OCI-LY7 (cell line): ENCODE results near the gene GPR156. TPM values are rescaled to one million over a fixed set of nuclear protein-coding genes. Genes with fewer than 3 reads are reported as not detected.

ENCODE experiments used
- BruUV-seq: library from RNA; stranded (reverse); fragments of 400-500 nt; replicated peaks from 2 replicates; lab custom pipeline; 2021; lab: Mats Ljungman, UMichigan
- CTCF ChIA-PET: fragments of 300-600 bp; sonication (Branson Sonifier 250); formaldehyde crosslinking; loops from one replicate; lab custom pipeline; 2022; ENCODE audit warnings: antibody characterized with exemption; ENCODE audit not compliant: unreplicated experiment; lab: Charles Lee
- POLR2A ChIA-PET: fragments of 300-600 bp; sonication (Branson Sonifier 250); formaldehyde crosslinking; loops from one replicate; lab custom pipeline; 2022; ENCODE audit warnings: antibody characterized with exemption; lab: Charles Lee
- DNase-seq: peaks from one replicate; pipeline ENCODE4 v3.0.0-alpha.2; 2015; ENCODE audit warnings: low spot score
- H2AFZ ChIP-seq: fragments of 200-600 bp; sonication (generic), shearing (Covaris generic); 2 replicates; pipeline ENCODE4 v1.6.1; 2014; ENCODE audit warnings: mild to moderate bottlenecking, antibody characterized with exemption, low read length, moderate library complexity
- H3K27ac ChIP-seq: fragments of 200-600 bp; sonication (generic); 2 replicates; pipeline ENCODE4 v1.5.1; 2014; ENCODE audit warnings: mixed run types, low read depth, mild to moderate bottlenecking, moderate library complexity, low read length, inconsistent platforms; ENCODE audit not compliant: poor library complexity, severe bottlenecking
- H3K36me3 ChIP-seq: fragments of 200-600 bp; sonication (generic); 2 replicates; pipeline ENCODE4 v1.6.1; 2014; ENCODE audit warnings: mild to moderate bottlenecking, antibody characterized with exemption, low read length, moderate library complexity, mixed read lengths; ENCODE audit not compliant: insufficient read depth
- H3K4me1 ChIP-seq: fragments of 200-600 bp; sonication (generic); 2 replicates; pipeline ENCODE4 v1.5.1; 2014; ENCODE audit warnings: mild to moderate bottlenecking, low read length; ENCODE audit not compliant: insufficient read depth, poor library complexity, severe bottlenecking
- H3K4me2 ChIP-seq: fragments of 200-600 bp; sonication (generic); 2 replicates; pipeline ENCODE4 v1.6.1; 2014; ENCODE audit warnings: mild to moderate bottlenecking, low read length
- H3K4me3 ChIP-seq: fragments of 200-600 bp; sonication (generic); 2 replicates; pipeline ENCODE4 v1.5.1; 2014; ENCODE audit warnings: mild to moderate bottlenecking, low read depth, low read length; ENCODE audit not compliant: poor library complexity, severe bottlenecking
- H3K79me2 ChIP-seq: fragments of 200-600 bp; sonication (generic); 2 replicates; pipeline ENCODE4 v1.6.1; 2016; ENCODE audit warnings: low read depth, mild to moderate bottlenecking, low read length, moderate library complexity, mixed read lengths; ENCODE audit not compliant: insufficient read depth
- H3K9me2 ChIP-seq: fragments of 200-600 bp; sonication (generic); 2 replicates; pipeline ENCODE4 v1.6.1; 2016; ENCODE audit warnings: mild to moderate bottlenecking, low read length, mixed read lengths; ENCODE audit not compliant: insufficient read depth
- H3K9me3 ChIP-seq: fragments of 200-600 bp; sonication (generic); 2 replicates; pipeline ENCODE4 v1.6.1; 2014; ENCODE audit warnings: mild to moderate bottlenecking, mixed run types, low read length, mixed read lengths
- H4K20me1 ChIP-seq: fragments of 200-600 bp; sonication (generic); 2 replicates; pipeline ENCODE4 v1.6.1; 2014; ENCODE audit warnings: mild to moderate bottlenecking, antibody characterized with exemption, low read length, moderate library complexity, mixed read lengths; ENCODE audit not compliant: insufficient read depth
- CTCF ChIP-seq: fragments of 200-600 bp; sonication (generic); conservative IDR thresholded peaks from 2 replicates; pipeline ENCODE4 v1.5.1; 2014; ENCODE audit warnings: mild to moderate bottlenecking, antibody characterized with exemption, low read length, moderate library complexity, mixed read lengths
- EZH2phosphoT487 ChIP-seq: fragments of 200-600 bp; sonication (generic); IDR thresholded peaks from 2 replicates; pipeline ENCODE4 v1.6.1; 2018; ENCODE audit warnings: low read depth, borderline replicate concordance, mild to moderate bottlenecking, mixed run types, antibody characterized with exemption, low read length, moderate library complexity, mixed read lengths
- intact Hi-C: fragments of 100-400 bp; cut with micrococcal nuclease; formaldehyde crosslinking; loops from one replicate; pipeline ENCODE4 v1.10.0; 2022; ENCODE audit not compliant: unreplicated experiment
- total RNA-seq, 2 experiments: library from RNA; depleted of rRNA in 1 of 2; stranded (reverse); fragments of >200 nt in 1 of 2; shearing (Covaris generic) in 1 of 2; gene quantifications; 2 replicates each; pipeline ENCODE4 v1.2.3, GENCODE V29; 2014 to 2022

GPR156 gene
- total RNA-seq, 2 experiments from 2014 or later: 0.03 to 0.13 TPM

GRCh38 chr3:120174811-120175539 is 110.0 kb downstream of the GPR156 start:
- Histone ChIP-seq H3K4me3 (no peak overlapping the region), H3K27ac (no peak overlapping the region), H3K4me2 (no peak overlapping the region), H3K36me3 (no peaks in the 10 kb centered on the region), H3K79me2 (no peaks in the 10 kb centered on the region), H3K9me2 (no peaks in the 10 kb centered on the region), H4K20me1 (no peaks in the 10 kb centered on the region), H3K4me1 (no peaks in the 10 kb centered on the region), H3K9me3 (no peaks in the 10 kb centered on the region), H2AFZ (no peak overlapping the region)
- ChIA-PET CTCF (no interaction called here), POLR2A (no interaction called here)
- no peak for DNase-seq
- no TSS peak for BruUV-seq
- TF ChIP-seq EZH2phosphoT487: no peak
- TF ChIP-seq CTCF: no peak
- intact Hi-C loops: no loop called here

- intact Hi-C loops: no loop called here
- TF ChIP-seq EZH2phosphoT487 (no peak), CTCF (no peak)
- Histone ChIP-seq H3K9me3 (no peaks in the 10 kb centered on the region), H3K79me2 (no peaks in the 10 kb centered on the region), H3K9me2 (no peaks in the 10 kb centered on the region), H2AFZ (no peak overlapping the region), H3K4me1 (no peaks in the 10 kb centered on the region), H4K20me1 (no peaks in the 10 kb centered on the region), H3K4me3 (no peak overlapping the region), H3K27ac (no peak overlapping the region), H3K4me2 (no peak overlapping the region), H3K36me3 (no peaks in the 10 kb centered on the region)
- CTCF ChIA-PET: interaction anchor here (0.6 kb wide), 1 partner anchor 29 kb away, joined by 3 read pairs; no protein-coding TSS in a partner anchor
- POLR2A ChIA-PET: interaction anchor here (0.6 to 0.7 kb wide), 3 partner anchors 13 to 294 kb away, joined by 3 to 7 read pairs (median 4); no protein-coding TSS in a partner anchor
- no peak for DNase-seq
- BruUV-seq: no TSS peak
Measured at GRCh38 chr3:120173056-120173675, 111.9 kb downstream of the GPR156 start.

GRCh38 chr3:120172070-120172469 is 113.0 kb downstream of the GPR156 start:
- no peak overlapping the region for H3K4me3 ChIP-seq
- no peaks in the 10 kb centered on the region for H3K36me3 ChIP-seq
- H3K9me2 ChIP-seq: no peaks in the 10 kb centered on the region
- H3K4me1 ChIP-seq: no peaks in the 10 kb centered on the region
- no peaks in the 10 kb centered on the region for H3K79me2 ChIP-seq
- H3K9me3 ChIP-seq: no peaks in the 10 kb centered on the region
- intact Hi-C loops: no loop called here
- ChIA-PET CTCF (no interaction called here), POLR2A (interaction anchor here (0.6 kb wide), 1 partner anchor 1011 kb away, joined by 3 read pairs; no protein-coding TSS in a partner anchor)
- no TSS peak for BruUV-seq
- no peak overlapping the region for H3K27ac ChIP-seq
- H2AFZ ChIP-seq: no peak overlapping the region
- H3K4me2 ChIP-seq: no peak overlapping the region
- H4K20me1 ChIP-seq: no peaks in the 10 kb centered on the region
- TF ChIP-seq EZH2phosphoT487 (no peak), CTCF (no peak)
- DNase-seq: no peak
